Right atrium auricular region (tissue), 2 donors: ENCODE data around the gene TASOR2. TPM values are rescaled to one million over a fixed set of nuclear protein-coding genes. Genes with fewer than 3 reads are reported as not detected.

ENCODE experiments used
- DNase-seq: peaks from one replicate; pipeline ENCODE4 v3.0.0-alpha.2; 2019; ENCODE audit warnings: low spot score
- H3K27ac ChIP-seq, 2 donors: fragments of 200-600 bp; sonication (generic); 1 replicate in 1 of 2; 2 replicates in 1 of 2; pipeline ENCODE4 v1.5.1; 2016 to 2019
- H3K27me3 ChIP-seq, 2 donors: fragments of 200-600 bp; sonication (generic); one replicate each; pipeline versions ENCODE4 v1.5.1 to v1.6.0; 2017 to 2019
- H3K36me3 ChIP-seq: fragments of 200-600 bp; sonication (generic); one replicate; pipeline ENCODE4 v1.5.1; 2016
- H3K4me1 ChIP-seq, 2 donors: fragments of 200-600 bp; sonication (generic); one replicate each; pipeline versions ENCODE4 v1.5.1 to v1.6.0; 2017 to 2019
- H3K4me3 ChIP-seq, 2 donors: fragments of 200-600 bp; sonication (generic); 1 replicate in 1 of 2; 2 replicates in 1 of 2; pipeline ENCODE4 v1.5.1; 2017 to 2019; ENCODE audit warnings: mild to moderate bottlenecking in 1 of 2, moderate library complexity in 1 of 2
- H3K9me3 ChIP-seq, 2 donors: fragments of 200-600 bp; sonication (generic); one replicate each; pipeline ENCODE4 v1.5.1; 2019
- total RNA-seq, 2 donors: library from RNA; depleted of rRNA; stranded (reverse); fragments of >200 nt; gene quantifications; one replicate each; pipeline ENCODE4 v1.1.0, GENCODE V29; 2016
- TF ChIP-seq, protein P1 (sequence below), 2 donors: fragments of 200-600 bp; sonication (generic); IDR thresholded peaks; one replicate each; pipeline ENCODE4 v1.5.1; 2019; ENCODE audit warnings: antibody characterized with exemption in 2 of 2

The TASOR2 gene
- total RNA-seq, 2 donors from 2014 or later = 41.7 to 47.3 TPM

GRCh38 chr10:5651388-5651764, 33.3 kb upstream of the TASOR2 start:
- TF ChIP-seq, protein P1, sequence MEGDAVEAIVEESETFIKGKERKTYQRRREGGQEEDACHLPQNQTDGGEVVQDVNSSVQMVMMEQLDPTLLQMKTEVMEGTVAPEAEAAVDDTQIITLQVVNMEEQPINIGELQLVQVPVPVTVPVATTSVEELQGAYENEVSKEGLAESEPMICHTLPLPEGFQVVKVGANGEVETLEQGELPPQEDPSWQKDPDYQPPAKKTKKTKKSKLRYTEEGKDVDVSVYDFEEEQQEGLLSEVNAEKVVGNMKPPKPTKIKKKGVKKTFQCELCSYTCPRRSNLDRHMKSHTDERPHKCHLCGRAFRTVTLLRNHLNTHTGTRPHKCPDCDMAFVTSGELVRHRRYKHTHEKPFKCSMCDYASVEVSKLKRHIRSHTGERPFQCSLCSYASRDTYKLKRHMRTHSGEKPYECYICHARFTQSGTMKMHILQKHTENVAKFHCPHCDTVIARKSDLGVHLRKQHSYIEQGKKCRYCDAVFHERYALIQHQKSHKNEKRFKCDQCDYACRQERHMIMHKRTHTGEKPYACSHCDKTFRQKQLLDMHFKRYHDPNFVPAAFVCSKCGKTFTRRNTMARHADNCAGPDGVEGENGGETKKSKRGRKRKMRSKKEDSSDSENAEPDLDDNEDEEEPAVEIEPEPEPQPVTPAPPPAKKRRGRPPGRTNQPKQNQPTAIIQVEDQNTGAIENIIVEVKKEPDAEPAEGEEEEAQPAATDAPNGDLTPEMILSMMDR (IDR thresholded peaks at IDR 0.05) = no peak
- Histone ChIP-seq H3K4me1 (peaks cover 0 to 8% of the 10 kb centered on the region in 2 donors), H3K4me3 (no peak overlapping the region), H3K36me3 (peaks cover 11% of the 10 kb centered on the region), H3K27ac (peak overlapping the region; percentile 35 to 53), H3K27me3 (no peaks in the 10 kb centered on the region), H3K9me3 (no peaks in the 10 kb centered on the region)
- no peak for DNase-seq

GRCh38 chr10:5652746-5653145, 31.9 kb upstream of the TASOR2 start:
- TF ChIP-seq, protein P1 (IDR thresholded peaks at IDR 0.05) = no peak
- Histone ChIP-seq H3K36me3 (peaks cover 8% of the 10 kb centered on the region), H3K4me3 (no peak overlapping the region), H3K4me1 (no peaks in the 10 kb centered on the region), H3K9me3 (no peaks in the 10 kb centered on the region), H3K27me3 (no peaks in the 10 kb centered on the region), H3K27ac (peak overlapping the region in 1 of 2 donors; percentile 1)
- no peak for DNase-seq

DNA sequence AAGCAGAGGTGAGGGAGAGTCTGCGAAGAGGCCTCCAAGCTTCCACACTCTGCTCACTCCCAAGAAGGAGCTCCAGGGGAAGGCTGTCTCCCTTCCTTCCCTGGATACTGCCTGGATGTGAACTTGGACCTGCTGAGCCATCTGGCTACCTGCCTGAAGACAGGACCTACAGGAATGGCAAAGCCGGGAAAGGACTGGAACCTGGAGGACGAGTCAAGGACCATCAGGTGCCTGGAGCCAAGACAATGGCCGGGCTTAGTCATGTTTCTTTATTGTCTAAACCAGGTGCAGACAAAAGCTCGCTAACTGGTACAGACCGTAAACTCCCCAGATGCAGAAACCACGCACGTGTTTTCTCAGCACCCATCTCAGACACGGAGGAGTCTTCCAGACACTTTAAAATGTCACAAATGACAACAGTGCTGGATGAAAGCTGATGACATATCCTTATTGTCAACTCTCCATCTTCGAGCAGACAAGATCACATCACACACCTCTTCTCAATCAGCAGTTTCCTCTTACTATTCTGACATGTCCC, 30.4 kb upstream of the TASOR2 start:
- Histone ChIP-seq H3K36me3 (peaks cover 5% of the 10 kb centered on the region), H3K27me3 (no peaks in the 10 kb centered on the region), H3K4me3 (no peak overlapping the region), H3K27ac (no peak overlapping the region), H3K9me3 (no peaks in the 10 kb centered on the region), H3K4me1 (no peaks in the 10 kb centered on the region)
- no peak for DNase-seq
- TF ChIP-seq, protein P1 (IDR thresholded peaks at IDR 0.05) = no peak

- H3K9me3 ChIP-seq = no peaks in the 10 kb centered on the region
- no peak overlapping the region for H3K27ac ChIP-seq
- H3K4me1 ChIP-seq = no peaks in the 10 kb centered on the region
- H3K36me3 ChIP-seq = peaks cover 3% of the 10 kb centered on the region
- TF ChIP-seq, protein P1 (IDR thresholded peaks at IDR 0.05) = no peak
- no peak for DNase-seq
- no peak overlapping the region for H3K4me3 ChIP-seq
- no peaks in the 10 kb centered on the region for H3K27me3 ChIP-seq
Measured at GRCh38 chr10:5655121-5655520, 29.5 kb upstream of the TASOR2 start.

DNA sequence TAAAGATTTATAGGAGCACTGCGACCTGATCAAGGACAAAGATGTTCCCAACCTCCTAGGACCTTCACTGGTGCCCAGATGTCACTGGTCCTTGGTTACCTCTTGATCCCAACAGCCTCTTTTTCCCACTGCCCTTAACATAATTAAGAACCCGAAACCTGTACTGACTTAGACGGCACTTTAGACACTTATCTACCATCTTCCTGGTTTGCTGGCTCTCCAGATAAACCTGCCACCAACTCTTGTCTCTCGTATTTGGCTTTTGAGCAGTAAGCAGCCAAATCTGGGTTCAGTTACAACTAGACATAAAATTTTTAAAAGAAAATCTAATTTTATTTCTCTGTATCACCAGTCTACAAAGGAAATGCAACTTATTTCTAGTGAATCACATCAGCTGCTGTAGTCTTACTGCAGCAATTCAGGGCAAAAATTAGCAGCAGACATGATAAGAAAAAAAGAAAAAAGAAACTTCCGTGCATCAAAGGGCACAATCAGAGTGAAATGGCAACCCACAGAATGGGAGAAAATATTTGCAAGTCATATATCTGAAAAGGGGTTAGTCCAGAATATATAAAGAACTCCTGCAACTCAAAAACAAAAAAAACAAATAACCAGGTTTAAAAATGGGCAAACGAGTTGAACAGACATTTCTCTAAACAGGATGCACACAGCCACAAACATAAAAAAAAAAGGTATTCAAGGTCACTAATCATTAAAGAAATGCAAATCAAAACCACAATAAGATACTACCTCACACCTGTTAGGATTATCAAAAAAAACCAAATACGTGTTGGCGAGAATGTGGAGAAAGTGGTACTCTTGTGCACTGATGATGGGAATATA, 27.7 kb upstream of the TASOR2 start:
- no peak overlapping the region for H3K4me3 ChIP-seq
- DNase-seq = peak; percentile 7
- no peaks in the 10 kb centered on the region for H3K36me3 ChIP-seq
- no peaks in the 10 kb centered on the region for H3K4me1 ChIP-seq
- TF ChIP-seq, protein P1 (IDR thresholded peaks at IDR 0.05) = no peak
- no peak overlapping the region for H3K27ac ChIP-seq
- no peaks in the 10 kb centered on the region for H3K27me3 ChIP-seq
- no peaks in the 10 kb centered on the region for H3K9me3 ChIP-seq
